Measurements from ENCODE around the gene PSORS1C2.

GRCh38 chr6:31171931-31172905, 33.4 kb upstream of the PSORS1C2 start:
- no peak for TF ChIP-seq CTCF (IDR thresholded peaks at IDR 0.05)
- TF ChIP-seq POLR2A (IDR thresholded peaks at IDR 0.05): no peak
